ENCODE data around the gene CD248.

CD248 gene

DNA sequence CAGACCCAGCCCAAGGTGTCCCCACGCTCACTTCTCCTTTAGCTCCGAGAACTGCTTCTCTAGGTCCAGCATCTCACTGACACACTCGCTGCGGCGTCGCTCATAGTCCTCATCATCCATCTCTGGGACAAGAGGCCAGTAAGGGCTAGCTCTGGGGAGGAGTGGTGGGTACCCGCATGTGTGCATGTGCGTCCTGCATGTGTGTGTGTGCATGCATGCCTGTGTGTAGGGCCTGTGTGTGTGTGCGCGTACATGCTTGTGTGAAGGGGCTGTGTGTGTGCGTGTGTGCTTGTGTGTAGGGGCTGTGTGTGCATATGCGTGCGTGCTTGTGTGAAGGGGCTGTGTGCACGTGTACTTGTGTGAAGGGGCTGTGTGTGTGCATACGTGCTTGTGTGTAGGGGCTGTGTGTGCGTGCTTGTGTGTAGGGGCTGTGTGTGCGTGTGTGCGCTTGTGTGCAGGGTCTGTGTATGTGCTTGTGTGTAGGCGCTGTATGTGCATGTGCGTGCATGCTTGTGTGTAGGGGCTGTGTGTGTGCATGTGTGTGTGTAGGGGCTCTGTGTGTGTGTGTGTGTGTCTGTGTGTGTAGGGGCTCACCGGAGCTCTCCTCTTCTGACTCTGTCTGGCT lies 24.8 kb upstream of the CD248 start:
- DNase-seq (ENCODE audit: low spot score) = no peak

DNA sequence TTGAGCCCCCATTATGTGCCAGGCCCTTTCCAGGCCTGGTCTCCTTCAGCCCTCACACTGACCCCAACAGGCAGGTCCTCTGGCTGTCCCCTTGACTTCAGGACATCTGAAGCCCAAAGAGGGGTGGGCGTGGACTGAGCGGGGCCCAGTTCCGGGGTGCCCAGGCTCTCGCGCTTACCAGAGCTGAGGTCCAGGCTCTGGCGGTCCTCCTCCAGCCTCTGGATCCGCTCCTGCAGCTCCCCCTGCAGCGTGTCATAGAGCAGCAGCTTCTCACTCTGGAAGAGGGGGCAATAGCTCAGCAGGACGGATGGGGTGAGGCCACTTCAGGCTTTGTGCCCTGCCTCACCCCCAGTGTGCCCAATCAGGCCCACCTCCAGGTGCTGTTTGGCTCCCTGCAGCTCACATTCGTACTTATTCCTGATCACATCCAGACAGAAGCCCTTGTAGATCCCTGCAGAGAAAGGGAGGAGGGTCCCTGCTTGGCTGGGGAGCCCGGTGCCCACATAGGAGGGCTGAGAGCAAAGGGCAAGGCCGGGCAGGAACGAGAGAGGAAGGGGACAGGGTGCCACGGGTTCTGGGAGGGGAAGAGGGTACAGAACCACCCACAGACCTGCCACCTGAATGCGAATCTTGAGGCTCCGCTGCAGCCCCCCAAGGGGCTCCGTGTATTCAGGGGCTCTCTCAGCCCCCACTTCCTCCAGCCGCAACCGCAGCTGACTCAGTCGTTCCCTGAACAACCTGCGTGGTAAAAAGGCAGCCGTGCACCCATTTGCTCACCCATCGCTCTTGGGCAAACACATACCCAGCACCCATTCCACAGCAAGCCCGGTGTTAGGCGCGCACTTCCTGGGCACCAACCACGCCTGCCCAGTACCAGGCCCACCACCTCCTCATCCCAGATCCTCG lies 24.0 kb upstream of the CD248 start:
- DNase-seq (ENCODE audit: low spot score) = no peak

DNA sequence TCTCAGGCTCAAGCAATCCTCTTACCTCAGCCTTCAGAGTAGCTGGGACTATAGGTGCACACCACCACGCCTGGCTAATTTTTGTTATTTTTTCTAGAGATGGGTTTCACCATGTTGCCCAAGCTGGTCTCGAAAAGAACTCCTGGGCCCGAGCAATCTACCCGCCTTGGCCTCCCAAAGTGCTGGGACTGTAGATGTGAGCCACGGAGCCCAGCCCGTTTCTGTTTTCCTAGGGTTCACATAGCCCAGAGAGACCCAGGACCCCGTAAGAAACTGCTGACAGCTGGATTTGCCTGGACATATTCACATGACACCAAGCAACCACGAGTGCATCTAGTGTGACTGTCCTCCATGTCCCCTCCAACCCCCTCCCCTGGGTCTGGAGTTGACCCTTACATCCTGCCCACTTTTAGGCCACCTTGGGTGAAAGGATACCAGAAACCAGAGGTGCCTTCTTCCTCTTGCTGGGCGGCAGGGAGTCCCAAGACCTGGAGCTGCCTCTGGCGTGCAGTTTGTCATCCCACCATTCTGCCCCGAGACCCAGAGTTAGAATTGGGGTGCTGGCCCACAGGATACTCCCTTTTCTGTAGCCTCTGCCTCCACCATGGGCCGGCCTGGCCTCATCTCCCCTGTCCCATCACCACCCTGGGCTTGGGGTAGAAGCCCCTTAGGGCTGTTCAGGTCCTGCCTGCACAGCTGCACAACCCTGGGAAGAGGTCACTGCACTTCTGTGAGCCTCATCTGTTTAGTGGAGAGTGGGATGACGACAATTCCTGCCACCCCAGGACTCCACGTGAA lies 23.0 kb upstream of the CD248 start:
- DNase-seq (ENCODE audit: low spot score) = no peak

DNA sequence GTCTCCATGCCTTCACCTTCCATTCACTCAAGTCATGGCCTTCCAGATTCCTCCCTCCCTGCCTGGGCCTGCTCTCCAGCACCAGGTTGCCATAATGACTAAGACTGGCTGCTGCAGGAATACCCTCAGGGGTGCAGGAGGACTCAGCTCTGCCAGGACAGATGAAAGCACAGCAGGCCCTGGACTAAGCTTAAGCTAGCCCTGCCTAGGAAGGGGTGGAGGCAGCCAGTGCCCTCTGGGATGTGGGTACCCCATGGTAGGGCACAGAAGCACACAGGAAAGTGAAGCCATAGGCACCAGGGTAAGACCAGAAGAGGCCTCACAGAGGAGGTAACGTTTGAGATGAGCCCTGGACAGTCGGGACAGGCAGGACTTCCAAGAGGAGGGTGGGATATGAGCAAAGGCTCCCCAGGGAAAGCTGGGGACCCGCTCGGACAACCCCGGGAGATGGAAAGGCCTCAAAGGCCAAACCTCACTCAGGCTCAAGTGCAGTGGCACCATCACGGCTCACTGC lies 22.4 kb upstream of the CD248 start:
- no peak for DNase-seq (ENCODE audit: low spot score)

DNA sequence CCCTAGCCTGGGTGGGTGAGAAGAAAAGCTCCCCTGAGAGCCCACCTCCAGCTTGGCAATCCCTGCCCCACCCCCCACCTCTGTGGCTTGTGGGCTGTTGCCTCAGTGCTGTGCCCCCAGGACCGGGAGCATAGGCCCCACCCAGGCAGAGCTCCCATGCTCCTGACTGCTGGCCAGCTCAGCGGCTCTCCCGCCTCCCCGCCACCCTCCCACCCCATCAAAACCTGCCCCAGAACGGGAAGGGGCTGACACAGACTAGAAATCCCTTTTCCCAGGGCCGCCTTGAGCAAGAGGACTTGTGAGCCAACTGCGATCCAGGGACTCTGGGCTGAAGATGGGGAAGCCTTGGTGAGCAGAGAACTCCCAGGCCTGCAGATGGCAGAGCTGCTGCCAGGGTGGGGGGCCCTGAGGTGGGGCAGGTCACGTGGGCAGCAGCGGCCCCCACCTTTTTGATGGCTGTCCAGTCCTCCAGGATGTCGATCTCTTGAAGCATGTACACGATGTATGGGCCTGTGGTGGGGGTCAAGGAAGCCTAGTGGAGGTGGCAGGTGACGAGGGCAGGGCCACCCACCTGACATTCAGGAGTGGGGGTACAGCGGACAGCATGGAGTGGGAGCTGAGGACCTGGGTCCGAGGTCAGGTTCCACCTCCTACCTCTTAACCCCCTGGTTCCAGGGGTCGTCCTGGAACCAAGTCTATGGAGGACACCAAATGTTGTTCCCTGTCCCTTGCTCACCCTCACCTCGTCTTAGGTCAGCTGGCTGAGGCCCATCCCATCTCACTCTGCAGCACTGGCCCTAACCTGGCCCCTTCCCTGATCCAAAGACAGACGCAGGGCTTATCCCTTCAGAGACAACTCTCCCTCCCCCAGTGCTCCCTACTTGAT lies 21.7 kb upstream of the CD248 start:
- DNase-seq (ENCODE audit: low spot score) = no peak

DNA sequence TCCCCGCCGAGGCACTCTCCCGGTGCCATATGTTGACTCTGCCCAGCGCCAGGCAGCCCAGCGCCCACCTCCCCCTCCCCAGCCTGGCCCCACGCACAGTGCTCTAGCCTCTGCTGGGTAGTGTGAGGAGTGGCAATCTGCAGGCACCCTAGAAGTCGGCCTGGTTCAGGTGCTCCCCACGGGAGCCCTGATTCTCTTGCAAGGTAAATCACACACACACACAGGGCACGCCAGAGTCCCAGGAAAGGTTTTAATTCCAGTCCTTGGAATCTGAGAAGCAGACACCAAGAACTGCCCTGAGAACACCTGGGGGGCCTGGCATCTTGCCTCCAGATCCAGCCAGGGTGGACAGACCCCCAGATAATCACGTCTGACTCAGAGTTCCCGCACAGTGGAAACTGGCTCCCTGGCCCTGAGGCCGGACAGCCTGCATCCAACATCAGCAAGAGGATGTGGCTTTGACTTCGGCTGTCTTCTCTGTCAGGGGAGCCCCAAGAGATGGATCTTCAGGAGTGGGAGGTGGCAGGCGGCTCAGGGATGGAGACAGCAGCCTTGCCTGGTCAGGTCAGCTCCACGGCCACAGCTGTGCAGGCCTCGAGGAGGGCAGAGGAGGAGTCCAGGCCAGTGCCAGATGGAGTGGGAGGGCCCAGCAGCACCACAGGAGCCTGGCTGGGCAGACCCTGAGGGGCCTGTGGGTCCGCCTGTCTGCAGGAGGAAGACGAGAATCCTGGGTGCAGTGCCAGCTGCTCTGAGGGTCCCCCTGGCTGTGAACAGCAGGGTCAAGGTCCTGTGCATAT lies 20.5 kb upstream of the CD248 start:
- peak; percentile 38 for DNase-seq (ENCODE audit: low spot score)

DNA sequence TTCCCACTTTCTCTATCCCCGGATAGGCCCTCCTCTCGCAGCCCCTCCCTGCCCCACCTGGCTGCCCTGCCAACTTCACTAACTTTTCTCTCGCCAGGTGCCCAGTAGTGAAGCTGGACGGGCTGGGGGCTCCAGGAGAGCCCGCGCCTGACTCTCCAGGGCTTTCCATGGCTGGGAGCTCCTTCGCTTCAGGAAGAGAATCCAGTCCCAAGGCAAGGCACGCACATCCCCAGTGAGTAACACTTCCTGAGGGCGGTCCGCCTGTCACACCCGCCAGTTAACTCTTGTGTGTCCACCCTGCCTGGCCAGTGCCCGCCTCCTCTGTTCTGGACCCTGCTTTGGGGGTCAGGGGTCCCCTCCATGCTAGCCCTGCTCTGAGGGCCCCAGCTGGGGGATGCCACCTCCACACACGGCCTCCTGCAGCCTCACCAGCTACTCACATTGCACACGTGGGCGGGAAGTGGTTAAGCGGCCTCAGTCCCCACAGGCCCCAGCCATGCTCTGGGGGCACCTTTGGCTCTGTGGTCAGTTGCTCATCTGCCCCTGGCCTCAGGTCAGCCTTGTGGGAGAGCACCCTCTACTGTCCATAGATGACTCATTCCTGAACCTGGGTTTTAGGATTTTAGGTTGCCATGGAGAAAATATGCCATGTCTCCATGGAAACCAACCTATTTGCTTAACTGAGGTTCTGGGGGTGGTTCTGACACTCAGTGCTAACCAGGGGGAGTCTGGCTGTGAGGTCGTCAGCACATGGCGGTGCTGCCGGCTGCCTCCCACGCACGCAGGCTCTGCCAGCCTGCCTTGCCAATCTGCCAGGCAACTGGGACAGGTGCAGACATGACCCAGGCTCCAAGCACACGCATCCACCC lies 19.6 kb upstream of the CD248 start, which contains the start of gene RIN1:
TSS of gene RIN1 (minus strand) at position 201 of the 869 bp plus-strand sequence. CDS start at position 169, 32 bp downstream.
- DNase-seq (ENCODE audit: low spot score) = peak; percentile 93

DNA sequence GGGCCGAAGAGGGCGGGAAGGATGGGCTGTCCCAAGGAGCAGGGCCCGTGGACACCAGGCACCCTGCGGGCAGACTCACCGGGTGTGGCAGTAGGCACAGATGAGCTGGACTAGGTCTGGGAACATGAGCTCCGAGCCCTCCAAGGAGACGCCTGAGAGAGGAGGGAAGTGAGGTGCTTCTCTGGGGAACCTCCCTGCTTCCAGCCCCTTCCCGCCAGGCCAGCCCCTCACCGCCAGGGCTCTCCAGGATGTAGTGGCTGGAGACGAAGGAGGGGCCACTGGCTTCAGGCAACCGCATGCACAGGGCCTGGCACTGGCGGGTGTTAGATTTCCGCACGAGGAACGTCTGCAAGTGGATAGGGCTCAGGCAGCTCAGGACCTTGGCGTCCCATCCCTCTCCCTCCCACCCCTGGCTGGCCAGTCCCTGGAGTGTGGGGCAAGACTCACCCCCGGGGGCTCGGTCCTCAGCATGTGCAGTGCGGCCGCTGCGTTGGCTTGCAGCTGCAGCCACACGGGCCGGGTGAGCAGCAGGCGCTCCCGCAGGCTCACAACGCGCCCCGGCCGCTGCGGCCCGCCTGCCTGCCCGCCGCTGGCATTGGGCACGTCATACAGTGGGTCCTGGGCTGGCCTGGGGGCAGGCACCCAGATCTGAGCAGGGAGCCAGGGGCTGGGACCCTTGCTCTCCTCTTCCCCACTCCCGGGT lies 18.8 kb upstream of the CD248 start:
- peak; percentile 50 for DNase-seq (ENCODE audit: low spot score)

DNA sequence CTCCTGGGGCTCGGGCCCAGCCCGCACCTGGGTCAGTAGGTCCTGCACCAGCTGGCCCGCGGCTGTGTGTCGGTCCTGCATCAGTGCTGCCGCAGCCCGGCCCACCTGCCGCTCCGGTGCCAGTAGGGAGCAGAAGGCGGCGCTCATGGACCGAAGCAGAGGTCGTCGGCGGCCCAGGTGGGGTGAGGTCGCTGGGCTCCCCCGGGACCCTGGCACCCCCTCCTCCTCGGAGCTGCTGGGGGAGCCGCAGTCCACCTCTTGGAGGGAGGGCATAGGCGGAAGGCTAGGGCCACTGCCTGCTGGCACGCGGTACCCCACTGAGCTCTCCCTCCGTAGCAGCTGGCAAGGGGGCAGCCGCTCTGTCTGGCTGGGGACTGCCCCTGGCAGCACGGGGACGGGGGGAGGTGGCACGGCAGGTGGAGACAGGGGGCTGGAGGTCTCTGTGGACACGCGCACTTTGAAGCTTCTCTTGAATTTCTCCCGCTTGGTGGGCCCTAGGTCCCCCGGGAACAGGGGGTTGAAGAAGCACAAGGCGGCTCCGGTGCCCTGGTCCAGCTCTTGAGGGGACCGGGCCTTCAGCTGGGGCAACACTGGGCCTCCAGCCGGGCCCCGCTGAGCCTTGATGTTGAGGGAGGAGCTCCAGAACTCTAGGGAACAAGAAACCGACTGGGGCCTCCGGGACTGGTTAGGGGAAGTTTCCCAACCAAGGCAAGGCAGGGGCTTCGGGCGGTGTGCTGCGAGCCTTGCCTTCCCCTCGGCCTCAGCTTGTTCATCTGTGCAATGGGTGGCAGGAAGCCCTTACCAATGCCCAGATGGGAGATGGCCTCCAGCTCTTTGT lies 18.0 kb upstream of the CD248 start:
- no peak for DNase-seq (ENCODE audit: low spot score)

DNA sequence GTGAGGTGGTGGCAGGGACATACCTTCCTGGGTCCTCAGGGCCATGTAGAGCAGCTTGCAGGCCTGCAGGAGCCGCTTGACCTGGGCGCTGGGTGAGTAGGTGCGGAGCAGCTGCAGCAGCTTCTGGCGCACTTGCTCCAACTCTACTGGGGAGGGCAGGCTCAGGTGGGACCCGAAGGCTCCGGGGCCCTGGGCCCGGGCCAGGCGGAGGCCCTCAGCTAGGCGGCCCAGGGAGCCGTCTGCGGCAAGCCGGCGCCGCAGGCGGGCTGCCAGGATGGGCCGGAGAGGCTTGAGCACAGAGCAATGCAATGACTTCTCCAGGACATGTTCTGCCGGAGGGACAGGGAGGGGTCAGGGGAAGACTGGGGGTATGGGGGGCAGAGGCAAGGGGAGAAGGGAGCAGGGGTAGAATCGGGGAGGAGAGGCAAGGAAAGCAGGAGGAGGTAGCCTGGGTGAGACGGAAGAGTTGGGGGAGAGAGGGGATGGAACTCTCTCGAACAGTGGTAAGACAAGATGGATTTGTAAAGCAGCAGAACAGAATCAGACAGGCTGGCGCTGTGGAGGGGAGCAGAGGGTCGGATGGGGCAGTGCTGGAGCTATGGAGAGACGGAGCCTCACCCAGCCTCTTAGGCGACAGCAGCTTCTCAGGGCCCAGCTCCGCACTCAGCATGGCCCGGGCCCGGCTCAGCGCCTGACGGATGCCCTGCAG lies 17.2 kb upstream of the CD248 start:
- peak; percentile 44 for DNase-seq (ENCODE audit: low spot score)

DNA sequence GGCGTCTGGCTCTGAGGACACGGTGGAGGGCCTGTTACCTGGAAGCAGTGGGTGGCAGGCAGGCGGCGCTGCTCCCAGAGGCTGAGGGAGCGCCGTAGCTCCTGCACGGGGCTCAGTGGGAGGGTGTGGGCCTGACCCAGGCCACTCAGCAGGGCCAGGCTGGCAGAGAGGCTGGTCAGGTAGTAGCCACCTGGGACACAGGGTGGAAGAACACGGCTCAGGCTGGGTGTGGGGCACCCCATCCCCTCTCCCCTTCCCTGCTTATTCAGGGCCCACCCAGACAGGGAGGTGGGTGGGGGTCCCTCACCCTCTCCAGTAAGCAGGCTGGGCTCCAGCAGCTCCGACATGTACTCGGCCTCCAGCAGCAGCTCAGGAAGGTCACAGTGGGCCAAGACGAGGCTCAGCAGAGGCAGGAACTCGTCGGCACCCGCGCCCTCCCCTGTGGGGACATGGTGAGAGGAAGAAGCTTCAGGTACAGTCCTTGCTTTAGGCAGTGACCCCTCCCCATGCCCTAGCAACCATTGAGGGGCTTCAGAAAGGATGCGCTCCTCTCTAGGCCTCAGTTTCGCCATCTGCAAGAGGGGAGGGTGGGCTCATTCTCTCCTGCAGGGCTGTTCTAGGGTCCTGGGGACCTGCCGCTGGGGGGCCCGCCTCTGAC lies 16.5 kb upstream of the CD248 start:
- no peak for DNase-seq (ENCODE audit: low spot score)

DNA sequence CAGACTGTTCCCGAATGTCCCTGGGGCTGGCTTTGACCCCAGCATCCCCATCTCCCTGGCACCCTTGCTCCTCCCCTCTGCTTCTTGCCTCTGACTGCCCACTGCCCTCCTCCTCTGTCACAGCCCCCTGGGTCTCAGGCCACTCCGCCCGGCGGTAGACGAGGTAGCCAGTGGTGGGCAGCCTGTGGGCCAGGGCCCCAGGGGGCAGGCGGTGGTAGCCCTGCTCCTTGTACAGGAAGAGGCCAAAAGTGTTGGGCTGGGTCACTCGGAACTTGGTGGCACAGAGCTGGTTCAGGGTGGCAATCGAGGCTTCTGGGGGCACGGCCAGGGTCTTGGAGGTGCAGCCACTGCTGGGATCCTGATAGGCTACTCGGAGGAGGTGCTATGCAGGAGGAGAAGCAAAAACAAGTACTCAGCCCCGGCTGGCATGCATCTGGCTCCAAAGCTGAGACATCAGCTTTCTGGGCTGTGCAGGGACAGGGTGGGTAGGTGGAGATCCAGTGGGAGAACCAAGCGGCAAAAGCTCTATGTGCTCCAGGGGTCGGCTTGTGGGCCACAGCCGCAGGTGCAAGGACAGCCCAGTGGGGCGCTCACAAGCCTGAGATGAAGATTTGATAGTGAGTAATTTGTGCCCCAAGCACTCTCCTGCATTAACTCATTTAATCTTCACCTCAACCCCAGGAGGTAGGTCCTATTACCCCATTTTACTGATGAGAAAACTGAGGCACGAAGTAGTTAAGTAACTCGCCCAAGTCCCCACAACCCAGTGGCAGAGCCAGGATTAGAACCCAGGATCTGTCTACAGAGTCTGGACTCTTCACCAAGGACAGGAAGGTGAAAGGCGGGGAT lies 15.8 kb upstream of the CD248 start:
- DNase-seq (ENCODE audit: low spot score) = no peak

DNA sequence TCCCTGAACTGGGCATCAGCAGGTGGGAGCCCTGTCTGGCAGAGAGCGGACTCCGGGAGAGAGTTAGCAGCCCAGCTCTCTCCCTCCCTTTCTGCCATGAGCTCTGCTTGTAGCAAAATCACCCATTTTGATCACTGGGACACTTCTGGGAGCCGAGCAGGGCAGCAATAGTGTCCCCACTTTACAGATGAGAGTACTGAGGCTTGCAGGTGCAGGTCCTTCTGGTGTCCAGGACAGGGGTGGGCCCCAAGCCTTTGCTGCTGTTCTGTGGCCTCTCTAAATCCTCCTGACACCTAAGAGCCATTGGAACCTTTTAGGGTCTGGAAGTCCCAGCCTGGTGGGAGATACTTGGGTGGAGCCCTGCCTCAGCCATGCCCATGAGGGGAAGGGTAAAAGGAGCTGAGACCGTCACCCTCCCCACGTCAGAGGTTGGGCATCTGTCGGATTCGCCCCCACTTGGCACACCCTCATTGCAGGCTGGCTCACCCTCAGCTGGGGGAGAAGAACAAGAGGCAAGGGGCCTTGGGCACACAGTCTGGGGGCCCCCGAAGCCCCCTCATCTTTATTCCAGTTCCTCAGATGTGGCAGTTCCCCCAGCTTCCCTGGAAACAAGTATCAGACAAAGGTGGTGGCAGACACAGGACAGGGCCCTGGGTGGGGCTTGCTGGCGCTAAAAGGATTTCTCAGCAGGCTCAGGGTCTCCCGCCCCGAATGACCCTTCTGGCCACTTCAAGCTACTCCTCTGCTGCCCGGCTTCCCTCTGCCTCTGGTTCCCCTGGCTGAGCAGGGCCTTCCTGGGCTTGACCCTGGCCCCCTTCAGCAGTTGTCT lies 14.9 kb upstream of the CD248 start:
- no peak for DNase-seq (ENCODE audit: low spot score)

DNA sequence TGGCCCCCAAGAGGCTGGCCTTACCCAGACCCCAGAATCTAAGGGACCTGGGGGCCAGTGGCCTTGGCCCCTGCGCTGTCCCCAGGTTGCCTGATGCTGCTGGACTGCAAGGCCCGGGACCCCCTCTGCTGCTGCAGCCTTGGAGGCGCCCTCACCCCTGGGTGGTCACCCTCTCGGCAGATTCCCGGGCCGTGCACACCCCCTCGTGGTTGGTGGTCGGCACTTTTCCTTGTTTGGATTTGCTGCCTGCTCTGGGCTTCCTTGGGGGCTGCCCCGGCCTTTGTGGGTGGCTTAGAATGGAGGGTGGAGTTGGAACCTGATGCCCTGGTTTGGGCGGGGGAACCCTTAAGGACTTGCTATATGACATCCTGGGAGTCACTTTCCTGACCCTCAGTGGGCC lies 14.1 kb upstream of the CD248 start:
- no peak for DNase-seq (ENCODE audit: low spot score)

DNA sequence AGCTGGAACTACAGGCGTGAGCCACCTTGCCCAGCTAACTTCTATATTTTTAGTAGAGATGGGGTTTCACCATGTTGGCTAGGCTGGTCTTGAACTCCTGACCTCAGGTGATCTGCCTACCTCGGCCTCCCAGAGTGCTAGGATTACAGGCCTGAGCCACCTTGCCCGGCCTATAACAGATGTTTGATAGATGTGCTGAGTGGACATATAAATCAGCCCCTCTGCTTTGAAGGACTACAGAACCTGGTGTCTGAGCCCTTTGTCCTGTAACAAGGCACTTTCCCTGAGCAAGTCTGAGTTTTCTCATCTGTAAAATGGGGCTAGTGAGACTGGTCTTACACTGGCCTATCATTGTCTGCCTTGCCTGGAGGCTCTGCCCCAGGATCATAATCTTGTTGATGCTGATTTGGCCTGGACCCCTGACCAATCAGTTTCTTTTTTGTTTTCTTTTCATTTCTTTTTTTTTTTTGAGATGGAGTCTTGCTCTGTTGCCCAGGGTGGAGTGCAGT lies 12.4 kb upstream of the CD248 start:
- no peak for DNase-seq (ENCODE audit: low spot score)

All from cerebellar cortex (tissue), 1 donor.